Gastrocnemius medialis (tissue), 4 donors: Measurements from ENCODE around the gene RALGAPA2.

Experiments
- CTCF ChIP-seq, 5 experiments: fragments of 450-650 bp in 3 of 5; fragments of 200-600 bp in 2 of 5; sonication (generic) in 2 of 5; IDR thresholded peaks in 4 of 5; conservative IDR thresholded peaks in 1 of 5; 1 replicate in 4 of 5; 2 replicates in 1 of 5; pipeline ENCODE4 v1.5.1; 2016 to 2019; ENCODE audit warnings: antibody characterized with exemption in 5 of 5, mild to moderate bottlenecking in 3 of 5, moderate library complexity in 3 of 5
- POLR2A ChIP-seq, 2 donors: fragments of 450-650 bp; IDR thresholded peaks; one replicate each; pipeline ENCODE4 v1.6.1; 2017; ENCODE audit warnings: antibody characterized with exemption in 2 of 2, mild to moderate bottlenecking in 2 of 2, moderate library complexity in 2 of 2

DNA sequence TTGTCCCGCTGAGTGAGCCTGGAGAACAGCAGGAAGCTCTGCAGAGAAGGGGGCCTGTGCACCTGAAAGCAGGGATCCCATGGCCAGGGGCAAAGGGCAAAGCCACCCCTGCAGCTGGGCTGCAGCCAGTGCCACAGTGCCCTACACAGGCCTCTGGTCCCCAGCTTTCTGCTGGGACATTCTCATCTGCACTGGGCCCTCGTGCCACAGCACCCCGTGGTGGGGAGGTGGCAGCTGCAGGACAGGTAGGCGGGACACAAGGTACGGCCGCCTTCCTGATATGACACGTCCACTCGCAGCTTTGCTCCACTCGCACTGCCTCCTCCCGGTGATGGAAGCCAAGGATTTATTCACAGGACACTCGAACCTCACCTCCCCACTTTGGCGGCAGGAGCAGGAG is 317.4 kb downstream of the RALGAPA2 start:
- TF ChIP-seq CTCF (IDR thresholded peaks at IDR 0.05 in 4 of 5, conservative IDR thresholded peaks at IDR 0.05 in 1 of 5) (no peak), POLR2A (IDR thresholded peaks at IDR 0.05) (no peak)
